Left kidney (tissue), 8 donors: ENCODE measurements around the gene RRP1B. TPM values are rescaled to one million over a fixed set of nuclear protein-coding genes. Genes with fewer than 3 reads are reported as not detected.
"Not testable (repeated sequence)": the region's sequence is repeated elsewhere in the genome, so short reads cannot be mapped to it uniquely, and the experiment has no call there.

ENCODE experiments used
- DNase-seq: peaks from one replicate; pipeline ENCODE4 v3.0.0-alpha.2; 2013
- long read RNA-seq, 8 donors: transcript quantifications; one replicate each; lab custom pipeline, GENCODE V29; 2026
- polyA plus RNA-seq: library from polyadenylated mRNA; unstranded; fragments of 120-200 nt; gene quantifications from one replicate; pipeline ENCODE4 v1.2.1, GENCODE V29; 2013; ENCODE audit not compliant: insufficient read length

Gene RRP1B
- 33.7 TPM for polyA plus RNA-seq
- long read RNA-seq, donor 1, result 0 reads
- long read RNA-seq, donor 2, full-length matches to known transcripts, result 1 of 10 reads
- long read RNA-seq, donor 2, partial matches to known transcripts, result 9 of 10 reads
- long read RNA-seq, donor 2, other reads (novel, unspliced or antisense), result 0 of 10 reads
- long read RNA-seq, donor 3, result 0 reads
- long read RNA-seq, donor 4, result 0 reads
- long read RNA-seq, donor 5, result 0 reads
- long read RNA-seq, donor 6, partial matches to known transcripts, result 0 of 5 reads
- long read RNA-seq, donor 6, other reads (novel, unspliced or antisense), result 5 of 5 reads
- long read RNA-seq, donor 7, partial matches to known transcripts, result 13 of 13 reads
- long read RNA-seq, donor 7, other reads (novel, unspliced or antisense), result 0 of 13 reads
- long read RNA-seq, donor 8, result 0 reads

GRCh38 chr21:43659136-43660000, at the start of gene RRP1B, which contains the start of gene HSF2BP:
Gene RRP1B, plus strand, starts transcription at chr21:43659560. Its CDS starts 105 bp downstream, at chr21:43659665.
Gene HSF2BP, minus strand, starts transcription at chr21:43659488. Its CDS starts 1,392 bp downstream, at chr21:43658096.
- DNase-seq, result peak; percentile 80

- DNase-seq, result peak; percentile 60
Observed at GRCh38 chr21:43611598-43612369, 47.6 kb upstream of the RRP1B start.

- DNase-seq, result no peak
Observed at GRCh38 chr21:43613755-43614638, 45.4 kb upstream of the RRP1B start.

GRCh38 chr21:43614839-43615238, 44.5 kb upstream of the RRP1B start:
- DNase-seq, result no peak

GRCh38 chr21:43616861-43617260, 42.5 kb upstream of the RRP1B start:
- not testable (repeated sequence) for DNase-seq

GRCh38 chr21:43618940-43619339, 40.4 kb upstream of the RRP1B start:
- no peak for DNase-seq

GRCh38 chr21:43619344-43619743, 40.0 kb upstream of the RRP1B start:
- DNase-seq, result no peak

- no peak for DNase-seq
Observed at GRCh38 chr21:43619856-43620255, 39.5 kb upstream of the RRP1B start.

- no peak for DNase-seq
Observed at GRCh38 chr21:43622796-43623195, 36.6 kb upstream of the RRP1B start.

- DNase-seq, result no peak
Observed at GRCh38 chr21:43623588-43623987, 35.8 kb upstream of the RRP1B start.

GRCh38 chr21:43624339-43624738, 35.0 kb upstream of the RRP1B start:
- no peak for DNase-seq

GRCh38 chr21:43626390-43626789, 33.0 kb upstream of the RRP1B start:
- no peak for DNase-seq

GRCh38 chr21:43627527-43627926, 31.8 kb upstream of the RRP1B start:
- no peak for DNase-seq

GRCh38 chr21:43631411-43632107, 27.8 kb upstream of the RRP1B start:
- DNase-seq, result no peak

- no peak for DNase-seq
Observed at GRCh38 chr21:43632373-43632905, 26.9 kb upstream of the RRP1B start.

GRCh38 chr21:43634618-43635017, 24.7 kb upstream of the RRP1B start:
- DNase-seq, result no peak

- no peak for DNase-seq
Observed at GRCh38 chr21:43635436-43635835, 23.9 kb upstream of the RRP1B start.

- DNase-seq, result no peak
Observed at GRCh38 chr21:43637530-43638158, 21.7 kb upstream of the RRP1B start.

- DNase-seq, result no peak
Observed at GRCh38 chr21:43639470-43640353, 19.6 kb upstream of the RRP1B start.
